ENCODE results near the gene JDP2.

JDP2 gene

GRCh38 chr14:75484711-75485429 is 57.0 kb downstream of the JDP2 start:
- TF ChIP-seq, protein P1, sequence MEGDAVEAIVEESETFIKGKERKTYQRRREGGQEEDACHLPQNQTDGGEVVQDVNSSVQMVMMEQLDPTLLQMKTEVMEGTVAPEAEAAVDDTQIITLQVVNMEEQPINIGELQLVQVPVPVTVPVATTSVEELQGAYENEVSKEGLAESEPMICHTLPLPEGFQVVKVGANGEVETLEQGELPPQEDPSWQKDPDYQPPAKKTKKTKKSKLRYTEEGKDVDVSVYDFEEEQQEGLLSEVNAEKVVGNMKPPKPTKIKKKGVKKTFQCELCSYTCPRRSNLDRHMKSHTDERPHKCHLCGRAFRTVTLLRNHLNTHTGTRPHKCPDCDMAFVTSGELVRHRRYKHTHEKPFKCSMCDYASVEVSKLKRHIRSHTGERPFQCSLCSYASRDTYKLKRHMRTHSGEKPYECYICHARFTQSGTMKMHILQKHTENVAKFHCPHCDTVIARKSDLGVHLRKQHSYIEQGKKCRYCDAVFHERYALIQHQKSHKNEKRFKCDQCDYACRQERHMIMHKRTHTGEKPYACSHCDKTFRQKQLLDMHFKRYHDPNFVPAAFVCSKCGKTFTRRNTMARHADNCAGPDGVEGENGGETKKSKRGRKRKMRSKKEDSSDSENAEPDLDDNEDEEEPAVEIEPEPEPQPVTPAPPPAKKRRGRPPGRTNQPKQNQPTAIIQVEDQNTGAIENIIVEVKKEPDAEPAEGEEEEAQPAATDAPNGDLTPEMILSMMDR (IDR thresholded peaks at IDR 0.05; ENCODE audit: extremely low read depth, insufficient read depth, missing control alignments): no peak
- no peak for DNase-seq (ENCODE audit: low spot score)
- in situ Hi-C loops (cut with MboI; ENCODE audit: low pct_unique_long_range_greater_than_20kb, low sequenced_read_pairs, unreplicated experiment): loop anchor here (10.0 to 25.0 kb wide), 2 partner anchors 180 to 348 kb away; partner anchors contain the start of gene NEK9

GRCh38 chr14:75486318-75486717 is 58.5 kb downstream of the JDP2 start:
- in situ Hi-C loops (cut with MboI; ENCODE audit: low pct_unique_long_range_greater_than_20kb, low sequenced_read_pairs, unreplicated experiment): loop anchor here (10.0 to 25.0 kb wide), 2 partner anchors 182 to 349 kb away; partner anchors contain the start of gene NEK9
- TF ChIP-seq, protein P1 (IDR thresholded peaks at IDR 0.05; ENCODE audit: extremely low read depth, insufficient read depth, missing control alignments): no peak
- no peak for DNase-seq (ENCODE audit: low spot score)

DNA sequence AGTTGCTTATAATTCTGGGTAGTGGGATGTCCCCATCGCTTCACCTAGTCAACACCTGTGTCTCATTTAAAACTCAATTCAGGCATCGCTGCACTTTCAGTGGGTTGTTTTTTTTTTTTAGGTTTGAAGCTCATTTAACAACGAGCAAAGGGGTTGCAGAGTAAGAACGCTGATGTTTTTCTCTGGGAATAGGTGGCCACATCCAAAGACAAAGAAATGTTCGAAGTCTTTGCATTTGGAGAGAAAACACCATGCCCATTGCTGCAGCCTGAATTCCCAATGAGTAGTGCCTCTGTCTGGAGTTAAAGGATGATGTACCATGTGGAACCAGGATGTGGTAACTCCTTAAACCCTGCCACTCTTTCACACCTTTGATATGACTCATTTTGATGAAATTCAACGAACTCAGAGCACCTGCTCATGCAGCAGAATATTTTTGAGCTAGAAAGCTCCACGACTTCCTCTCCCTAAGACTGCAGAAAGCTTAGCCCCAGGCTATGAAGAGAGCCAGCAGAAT is 59.4 kb downstream of the JDP2 start:
- in situ Hi-C loops (cut with MboI; ENCODE audit: low pct_unique_long_range_greater_than_20kb, low sequenced_read_pairs, unreplicated experiment): loop anchor here (10.0 to 25.0 kb wide), 2 partner anchors 182 to 350 kb away; partner anchors contain the start of gene NEK9
- TF ChIP-seq, protein P1 (IDR thresholded peaks at IDR 0.05; ENCODE audit: extremely low read depth, insufficient read depth, missing control alignments): no peak

GRCh38 chr14:75489480-75489837 is 61.6 kb downstream of the JDP2 start:
- no peak for DNase-seq (ENCODE audit: low spot score)
- in situ Hi-C loops (cut with MboI; ENCODE audit: low pct_unique_long_range_greater_than_20kb, low sequenced_read_pairs, unreplicated experiment): loop anchor here (10.0 to 25.0 kb wide), 2 partner anchors 185 to 352 kb away; partner anchors contain the start of gene NEK9

More for the DNA sequence above, 59.4 kb downstream of the JDP2 start:
- DNase-seq (ENCODE audit: low spot score): peak; percentile 59

DNA sequence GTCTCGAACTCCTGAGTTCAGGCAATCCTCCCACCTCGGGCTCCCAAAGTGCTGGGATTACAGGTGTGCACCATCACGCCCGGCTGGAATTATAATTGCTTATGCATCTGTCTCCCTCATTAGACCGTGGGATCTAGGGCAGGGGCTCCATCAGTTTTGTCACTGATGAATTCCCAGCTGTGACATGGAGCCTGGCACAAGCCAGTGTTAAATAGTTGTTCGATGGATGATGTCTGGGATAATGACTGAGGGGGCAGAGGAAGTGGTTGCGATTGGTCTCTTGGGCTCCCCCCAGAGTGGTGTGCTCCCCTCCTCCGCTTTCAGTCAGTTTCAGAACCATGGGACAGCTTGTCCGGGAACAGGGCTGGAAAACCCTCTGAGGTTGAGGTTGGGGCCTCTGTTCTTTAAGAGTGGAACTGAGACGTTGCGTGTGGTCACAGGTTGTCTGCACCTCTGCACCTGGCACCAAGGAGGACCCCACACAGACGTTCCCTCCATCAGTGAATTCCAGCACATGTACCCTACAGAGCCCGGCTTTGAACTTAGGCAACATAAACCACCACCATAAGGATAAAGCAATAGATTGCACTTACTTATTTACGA is 63.7 kb downstream of the JDP2 start:
- DNase-seq (ENCODE audit: low spot score): no peak
- in situ Hi-C loops (cut with MboI; ENCODE audit: low pct_unique_long_range_greater_than_20kb, low sequenced_read_pairs, unreplicated experiment): loop anchor here (25.0 kb wide), 1 partner anchor 354 kb away; the partner anchor contains the start of gene NEK9
- TF ChIP-seq, protein P1 (IDR thresholded peaks at IDR 0.05; ENCODE audit: extremely low read depth, insufficient read depth, missing control alignments): no peak

More at GRCh38 chr14:75489480-75489837, 61.6 kb downstream of the JDP2 start:
- TF ChIP-seq, protein P1 (IDR thresholded peaks at IDR 0.05; ENCODE audit: extremely low read depth, insufficient read depth, missing control alignments): no peak

GRCh38 chr14:75492832-75493591 is 65.2 kb downstream of the JDP2 start:
- no peak for DNase-seq (ENCODE audit: low spot score)
- in situ Hi-C loops (cut with MboI; ENCODE audit: low pct_unique_long_range_greater_than_20kb, low sequenced_read_pairs, unreplicated experiment): loop anchor here (25.0 kb wide), 1 partner anchor 356 kb away; the partner anchor contains the start of gene NEK9
- TF ChIP-seq, protein P1 (IDR thresholded peaks at IDR 0.05; ENCODE audit: extremely low read depth, insufficient read depth, missing control alignments): no peak

Data from GM13977 (cell line).